Measurements from ENCODE around the gene CEP162.
"Not testable (repeated sequence)": the region's sequence is repeated elsewhere in the genome, so short reads cannot be mapped to it uniquely, and the experiment has no call there.

- not testable (repeated sequence) for TF ChIP-seq CTCF (IDR thresholded peaks at IDR 0.05); ZFX (IDR thresholded peaks at IDR 0.05; ENCODE audit: borderline replicate concordance)
Measured at GRCh38 chr6:84084705-84085104, 142.7 kb downstream of the CEP162 start.

Data from 22Rv1 (cell line).